ENCODE data around the gene ESYT2.

Gene ESYT2

DNA sequence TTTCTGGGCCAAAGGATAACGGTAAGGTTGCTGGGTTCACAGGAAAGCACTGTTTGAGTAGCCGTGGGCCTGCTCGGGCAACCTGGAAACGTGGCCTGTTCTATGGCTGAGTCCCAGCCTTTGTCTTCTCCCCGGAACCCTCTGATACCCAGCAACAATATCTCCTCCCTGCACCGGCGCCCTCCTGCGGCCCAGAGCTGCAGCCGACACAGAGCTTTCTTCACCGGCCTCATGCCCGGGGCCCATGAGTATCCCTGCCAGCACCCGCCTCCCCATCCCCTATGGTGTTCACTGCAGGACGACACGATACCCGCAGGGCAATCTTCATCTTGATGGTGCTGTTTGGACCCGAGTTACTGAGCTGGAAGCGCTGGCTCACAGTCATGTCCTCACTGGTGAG is 86.1 kb downstream of the ESYT2 start:
- DNase-seq (ENCODE audit: low read depth) = no peak

DNA sequence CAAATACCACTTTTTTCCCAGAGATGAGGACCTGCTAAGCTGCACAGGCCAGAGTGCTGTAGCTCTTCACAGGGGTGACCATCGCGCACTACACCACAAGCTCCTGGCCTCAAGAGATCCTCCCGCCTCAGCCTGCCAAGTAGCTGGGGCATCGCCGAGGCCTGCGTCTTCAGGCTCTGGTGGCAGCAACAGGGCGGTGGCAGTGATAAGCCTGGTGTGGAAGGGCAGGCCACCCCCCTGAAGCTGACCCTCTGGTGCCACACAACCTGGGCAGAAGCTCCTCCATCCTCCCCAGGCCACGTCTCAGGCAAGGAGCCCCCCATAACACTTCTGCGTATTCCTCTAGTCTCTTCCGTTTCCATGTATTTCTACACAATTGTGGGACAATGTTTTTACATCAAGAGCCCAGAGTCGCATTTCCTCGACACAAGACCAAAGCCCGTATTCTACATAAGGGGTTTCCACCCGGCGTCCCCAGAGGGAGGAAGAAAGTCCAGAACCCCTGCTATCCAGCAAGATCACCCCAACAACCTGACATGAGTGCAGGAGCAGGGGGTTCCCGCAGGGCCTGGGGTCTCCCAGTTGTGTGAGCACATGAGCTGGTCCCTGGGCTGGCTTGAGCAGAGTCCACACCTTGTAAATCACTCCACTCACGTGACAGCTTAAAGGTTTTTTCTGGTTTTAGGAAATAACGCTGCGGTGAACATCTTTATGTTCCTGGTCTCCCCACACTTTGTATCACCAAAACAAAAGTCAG is 87.1 kb downstream of the ESYT2 start:
- DNase-seq (ENCODE audit: low read depth) = no peak

DNA sequence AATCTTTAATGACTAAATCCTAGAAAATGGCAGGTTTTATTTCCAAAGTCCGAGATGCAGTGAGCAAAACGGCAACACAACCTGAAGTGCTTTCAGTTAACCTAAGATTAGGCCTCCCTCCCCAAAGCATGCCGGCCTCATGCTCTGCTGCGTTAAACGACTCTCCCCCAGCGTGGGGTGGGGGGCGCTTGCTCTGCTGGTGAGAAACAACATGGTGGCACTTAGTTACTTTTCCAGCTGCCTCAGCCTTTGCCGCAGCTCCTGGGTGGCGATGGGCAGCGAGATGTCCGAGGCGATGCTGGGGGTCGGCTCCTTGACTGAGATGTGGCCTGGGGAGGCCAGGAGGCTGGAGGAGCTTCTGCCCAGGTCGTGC is 88.0 kb downstream of the ESYT2 start:
- no peak for DNase-seq (ENCODE audit: low read depth)

DNA sequence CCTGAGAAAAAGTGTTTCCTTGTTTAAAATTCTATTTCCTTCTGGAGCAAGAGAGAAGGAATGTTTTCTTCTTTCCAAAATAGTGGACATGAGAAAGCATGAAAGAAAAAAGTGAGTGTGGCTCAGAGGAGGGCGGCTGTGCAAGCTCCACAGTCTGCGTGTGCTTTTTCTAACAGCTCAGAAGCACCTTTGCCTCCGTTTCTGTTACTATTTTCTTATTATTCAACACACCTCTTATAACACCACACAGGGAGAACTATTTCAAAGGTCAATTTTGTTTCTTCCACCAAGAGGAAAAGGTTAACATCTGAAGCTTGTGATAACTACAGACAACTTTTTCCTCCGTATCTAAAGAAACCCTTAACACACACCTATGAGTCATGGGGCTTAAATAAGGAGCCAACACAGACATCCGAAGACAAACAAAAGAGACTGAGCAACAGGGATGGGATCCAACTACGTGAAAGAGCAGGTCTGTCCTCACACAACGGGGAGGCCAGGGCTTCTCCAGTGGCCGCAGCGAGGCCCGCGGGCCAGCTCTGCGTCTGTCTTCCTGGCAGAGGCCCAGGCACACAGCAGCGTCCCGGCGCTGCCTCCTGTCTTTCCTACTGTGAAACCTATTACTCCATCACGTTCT is 88.5 kb downstream of the ESYT2 start:
- no peak for DNase-seq (ENCODE audit: low read depth)

DNA sequence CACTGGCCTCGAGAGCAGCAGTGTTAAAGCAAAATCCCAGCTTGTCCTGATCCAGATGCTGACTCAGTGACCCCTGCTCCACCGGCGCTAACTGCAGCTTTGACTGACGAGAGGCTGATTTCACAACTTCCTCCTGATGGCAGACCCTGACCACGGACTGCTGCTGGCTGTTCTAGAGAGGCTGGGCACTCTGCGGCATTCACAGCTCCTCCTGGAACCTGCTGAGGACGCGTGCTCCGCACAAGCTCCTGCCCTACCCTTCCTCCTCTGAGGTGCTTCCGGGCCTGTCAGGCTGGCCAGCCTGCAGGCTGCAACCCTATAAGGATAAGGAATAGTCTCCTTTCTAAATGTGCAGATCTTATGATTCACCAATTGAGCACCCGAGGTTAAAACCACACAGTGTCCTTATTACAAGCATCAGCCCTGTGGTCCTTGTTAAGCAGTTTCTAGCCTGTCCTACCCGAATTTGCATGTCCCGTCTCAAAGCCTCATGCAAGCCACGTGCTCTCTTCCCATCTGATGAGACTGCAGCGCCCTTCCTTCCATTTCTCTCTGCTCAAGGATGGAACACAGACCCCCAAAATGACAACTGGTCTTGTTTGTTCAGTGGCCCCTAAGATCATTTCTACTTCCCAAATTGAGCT is 89.2 kb downstream of the ESYT2 start:
- no peak for DNase-seq (ENCODE audit: low read depth)

DNA sequence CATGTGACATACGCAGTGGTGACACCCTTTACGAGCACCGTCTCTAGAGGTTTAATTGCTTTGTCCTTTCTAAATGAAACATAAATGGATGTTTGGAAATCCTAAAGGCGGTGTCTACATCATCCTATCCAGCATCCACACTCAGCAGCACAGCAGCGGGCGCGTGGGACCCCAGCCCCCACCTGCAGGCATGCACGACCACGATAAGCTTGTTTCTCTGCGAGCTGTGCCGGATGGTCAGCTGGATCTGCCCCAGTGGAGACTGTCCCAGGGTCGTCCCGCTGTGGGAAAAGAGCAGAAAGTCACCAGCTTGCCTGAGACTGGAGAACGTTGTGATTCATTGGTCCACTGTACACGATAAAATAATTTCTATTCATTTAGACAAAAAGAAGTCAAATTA is 90.5 kb downstream of the ESYT2 start:
- DNase-seq (ENCODE audit: low read depth) = no peak

DNA sequence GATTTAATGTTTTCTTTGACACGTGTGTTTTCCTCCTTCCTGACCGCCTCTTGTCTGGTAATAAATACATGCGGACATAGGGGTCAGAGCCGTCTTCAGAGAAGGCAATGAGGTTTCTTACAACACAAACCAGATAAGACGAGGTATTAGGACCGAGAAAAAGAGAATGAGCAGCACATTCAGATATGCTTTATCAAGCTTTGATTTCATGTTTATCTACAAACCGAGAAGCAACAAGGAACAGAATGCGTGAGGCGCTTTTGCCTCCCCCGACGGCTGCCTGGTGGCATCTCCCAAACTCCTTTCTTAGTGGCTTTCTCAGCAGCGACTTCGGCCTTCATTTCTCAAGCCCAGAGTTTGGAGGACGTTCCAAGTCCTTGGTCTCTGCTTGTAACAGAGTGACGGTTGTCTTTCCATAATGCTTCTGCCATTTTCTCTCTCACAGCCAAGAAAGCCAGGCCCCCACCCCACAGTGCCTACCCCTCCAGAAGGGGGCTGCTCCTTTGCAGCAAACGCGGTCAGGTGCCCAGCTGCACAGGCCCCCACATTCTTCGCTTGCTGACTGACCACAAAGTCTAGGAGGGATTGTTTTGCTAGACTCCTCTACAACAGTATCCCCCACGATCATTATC is 92.1 kb downstream of the ESYT2 start:
- DNase-seq (ENCODE audit: low read depth) = no peak

DNA sequence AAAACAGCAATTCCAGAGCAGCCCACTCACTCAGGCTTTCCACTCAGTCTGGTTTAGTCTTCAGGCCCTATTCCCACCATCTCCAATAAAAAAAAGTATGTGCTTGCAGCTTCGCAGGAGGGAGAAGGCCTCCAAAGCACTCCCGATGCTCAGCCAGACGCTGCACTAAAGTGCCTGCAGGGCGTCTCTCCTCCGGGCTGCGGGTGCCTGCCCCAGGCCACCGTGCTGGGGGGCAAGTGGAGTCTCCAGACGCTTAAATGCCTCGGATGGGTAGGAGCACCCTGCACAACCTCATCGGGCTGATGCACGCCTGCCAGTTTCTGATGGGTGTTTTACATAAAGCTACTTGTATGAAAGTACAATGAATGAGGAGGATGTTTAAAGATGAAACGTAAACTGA is 93.4 kb downstream of the ESYT2 start:
- DNase-seq (ENCODE audit: low read depth) = no peak

DNA sequence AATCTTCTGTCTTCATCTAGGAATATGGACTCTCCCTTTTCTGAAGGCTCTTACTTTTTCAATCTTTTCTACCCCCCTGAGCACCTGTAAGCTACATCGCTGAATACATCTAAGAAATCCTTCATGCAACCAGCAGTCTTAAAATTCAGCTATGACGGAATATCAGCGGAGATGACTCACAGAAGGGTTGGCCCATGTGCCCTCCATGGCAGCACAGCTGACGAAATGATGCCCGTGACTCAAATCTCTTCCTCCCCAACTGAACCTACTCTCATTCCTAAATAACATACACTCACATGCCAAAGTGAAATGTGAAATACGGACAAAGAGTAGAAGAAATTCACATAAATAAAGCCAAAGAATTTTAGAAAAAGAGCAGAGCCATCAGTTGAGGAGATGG is 94.4 kb downstream of the ESYT2 start:
- no peak for DNase-seq (ENCODE audit: low read depth)

DNA sequence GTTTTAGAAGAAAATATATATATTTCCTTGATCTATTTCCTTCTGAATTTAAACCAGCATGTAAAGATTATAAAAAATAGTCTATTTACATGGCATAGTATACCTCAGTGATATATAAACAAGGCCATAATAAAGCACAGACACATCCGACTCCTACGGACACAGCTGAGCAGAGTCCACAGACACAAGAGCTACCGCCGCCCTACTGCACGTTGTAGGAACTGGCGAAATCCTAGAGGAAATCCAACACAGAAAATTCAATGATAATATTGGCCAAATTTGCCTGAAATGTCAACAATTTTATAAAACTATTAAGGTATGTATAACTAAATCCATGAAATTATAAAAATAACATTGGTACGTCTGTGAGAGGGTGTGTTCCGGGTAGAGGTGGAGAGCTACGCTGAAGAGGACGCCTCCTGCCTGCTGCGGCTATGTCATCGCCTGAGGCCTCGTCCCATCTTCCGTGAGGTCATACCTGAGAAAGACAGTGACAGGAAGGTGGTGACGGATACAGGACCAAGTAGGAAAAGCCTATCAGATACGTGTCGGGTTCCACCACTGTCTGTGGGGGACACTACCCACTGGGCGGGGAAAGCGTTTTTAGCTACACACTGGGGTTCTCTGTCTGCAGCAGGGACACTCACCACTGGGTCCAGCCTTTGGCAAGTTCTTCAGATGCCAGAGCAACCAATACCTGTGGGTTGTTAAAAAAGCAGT is 95.4 kb downstream of the ESYT2 start:
- no peak for DNase-seq (ENCODE audit: low read depth)

DNA sequence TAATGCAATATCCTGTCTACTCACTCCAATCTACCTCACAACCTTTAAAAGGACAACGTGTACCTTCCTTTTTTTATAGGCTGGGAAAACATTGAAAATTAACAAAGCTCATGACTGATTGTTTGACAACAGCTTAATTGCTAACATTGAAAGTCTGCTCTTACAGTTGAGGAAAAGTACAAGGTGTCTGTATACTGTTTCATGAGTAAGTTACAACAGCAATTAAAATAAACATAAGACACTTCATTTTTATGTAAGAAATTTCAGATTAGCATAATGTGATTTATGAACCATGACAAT is 96.1 kb downstream of the ESYT2 start:
- DNase-seq (ENCODE audit: low read depth) = no peak

DNA sequence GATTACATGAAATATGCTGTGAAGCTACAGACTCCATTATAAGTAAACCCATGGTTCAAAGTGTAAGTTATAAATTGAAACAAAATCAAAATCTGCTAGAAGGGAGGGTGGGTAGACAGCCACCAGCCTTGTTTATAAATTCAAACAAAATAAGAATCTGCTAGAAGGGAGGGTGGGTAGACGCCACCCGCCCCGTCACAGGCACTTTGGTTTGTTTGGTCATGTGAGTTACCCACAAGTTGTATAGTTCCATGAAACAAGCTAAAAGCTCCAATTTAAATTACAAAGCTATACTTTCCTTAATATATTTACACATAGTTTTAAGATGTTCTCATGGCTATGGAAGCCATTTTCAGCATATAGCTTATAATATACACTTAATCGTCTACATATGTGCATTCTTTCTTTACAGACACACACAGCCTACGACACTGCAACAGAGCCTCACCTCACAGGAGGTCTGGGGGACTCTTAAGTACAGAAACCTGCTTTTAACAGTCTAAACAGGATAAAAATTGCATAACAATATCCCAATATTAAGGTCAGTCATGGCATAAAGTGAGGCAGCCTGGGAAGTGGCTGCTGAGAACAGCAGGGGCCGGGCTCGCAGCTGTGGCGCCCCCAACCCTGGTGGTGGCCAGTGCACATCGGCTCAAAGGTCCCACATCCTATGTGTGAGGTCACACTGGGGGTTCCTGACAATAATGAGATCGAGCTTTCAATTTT is 96.7 kb downstream of the ESYT2 start:
- no peak for DNase-seq (ENCODE audit: low read depth)

DNA sequence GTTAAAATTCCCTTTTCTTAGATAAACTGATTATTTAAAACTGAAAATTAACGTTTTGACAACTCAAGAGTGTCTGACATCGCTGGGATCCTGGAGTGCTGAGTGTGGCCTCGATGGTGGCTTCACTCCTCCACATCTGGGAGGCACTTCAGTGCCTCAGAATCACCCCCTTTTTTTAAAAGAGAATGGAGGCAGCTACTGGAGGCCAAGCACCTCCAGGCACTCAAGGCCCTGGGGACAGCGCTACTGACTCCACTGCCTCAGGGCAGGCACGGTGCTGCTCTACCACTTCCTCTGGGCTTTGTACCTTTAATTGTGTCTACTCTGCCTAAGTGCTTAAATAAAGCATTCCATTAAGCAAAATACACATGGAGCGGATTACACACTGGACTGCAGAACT is 97.5 kb downstream of the ESYT2 start:
- DNase-seq (ENCODE audit: low read depth) = no peak

DNA sequence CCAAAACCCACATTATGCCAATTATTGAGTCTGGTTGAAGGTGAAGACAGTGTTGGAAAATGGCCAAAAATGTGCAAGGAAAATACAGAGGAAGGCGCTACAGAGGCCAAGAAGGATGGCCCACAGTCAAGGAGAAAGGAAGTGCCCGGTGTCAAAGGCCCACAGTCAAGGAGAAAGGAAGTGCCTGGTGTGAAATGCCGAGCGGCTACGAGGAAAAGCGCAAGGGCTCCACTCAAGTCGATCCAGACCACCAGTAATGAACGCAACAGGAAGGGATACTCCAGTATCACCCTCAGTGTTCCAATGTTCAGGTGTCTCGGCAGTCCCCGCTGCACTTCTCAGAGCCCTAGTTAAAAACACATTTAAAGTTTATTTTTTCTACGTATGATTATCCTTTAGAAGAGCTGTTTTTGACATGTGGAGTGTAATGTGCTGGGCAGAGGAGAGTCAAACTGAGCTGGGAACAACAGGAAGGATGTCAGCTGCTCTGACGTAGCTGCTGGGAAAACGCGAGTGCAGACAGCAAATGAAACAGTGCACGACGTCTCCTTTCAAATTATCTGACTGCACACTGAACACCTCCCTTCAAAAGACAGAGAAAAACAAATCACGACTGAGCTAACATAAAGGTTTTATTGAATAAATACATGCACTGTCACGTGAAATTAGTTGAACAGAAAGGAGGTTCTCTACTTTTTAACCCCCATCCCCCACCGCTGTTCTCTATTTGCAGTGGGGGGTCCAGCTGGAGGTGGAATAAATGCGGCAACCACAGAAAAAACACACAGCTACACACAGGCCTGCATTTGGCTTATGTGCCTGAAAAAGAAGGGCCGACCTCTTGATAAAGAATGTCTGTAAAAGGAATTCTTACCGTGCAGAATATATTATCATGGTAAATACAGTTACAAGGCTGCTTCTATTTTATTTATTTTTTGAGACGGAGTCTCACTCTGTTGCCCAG is 98.6 kb downstream of the ESYT2 start:
- DNase-seq (ENCODE audit: low read depth) = no peak

DNA sequence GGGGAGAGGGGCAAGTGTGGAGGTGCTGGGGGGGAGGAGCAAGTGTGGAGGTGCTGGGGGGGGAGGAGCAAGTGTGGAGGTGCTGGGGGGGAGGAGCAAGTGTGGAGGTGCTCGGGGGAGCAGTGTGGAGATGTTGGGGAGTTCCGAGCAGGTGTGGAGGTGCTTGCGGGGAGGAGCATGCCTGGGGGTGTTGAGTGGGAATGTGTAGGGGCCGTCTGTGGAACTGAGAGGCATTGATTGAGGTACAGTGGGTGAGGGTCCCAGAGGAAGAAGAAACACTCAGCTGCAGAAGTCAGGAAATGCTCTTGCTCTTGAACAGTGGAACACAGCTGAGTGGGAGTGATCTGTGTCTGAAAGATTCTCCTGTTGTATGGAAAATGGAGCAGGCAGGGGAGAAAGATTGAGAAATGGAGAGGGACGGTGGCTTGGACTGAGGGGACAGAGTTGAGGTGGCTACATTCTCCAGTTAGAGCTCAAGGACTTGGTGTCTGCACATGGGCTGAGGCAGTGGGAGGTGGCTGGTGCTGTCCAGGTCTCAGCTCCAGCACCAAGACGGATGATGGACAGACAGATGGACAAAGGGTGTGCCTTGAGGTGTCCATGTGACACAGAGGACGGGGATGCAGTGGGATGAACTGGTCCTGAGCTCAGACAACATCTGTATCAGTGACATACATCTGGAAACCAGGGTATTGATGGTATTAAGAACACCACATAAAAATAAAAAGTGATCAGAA is 99.5 kb downstream of the ESYT2 start:
- no peak for DNase-seq (ENCODE audit: low read depth)

DNA sequence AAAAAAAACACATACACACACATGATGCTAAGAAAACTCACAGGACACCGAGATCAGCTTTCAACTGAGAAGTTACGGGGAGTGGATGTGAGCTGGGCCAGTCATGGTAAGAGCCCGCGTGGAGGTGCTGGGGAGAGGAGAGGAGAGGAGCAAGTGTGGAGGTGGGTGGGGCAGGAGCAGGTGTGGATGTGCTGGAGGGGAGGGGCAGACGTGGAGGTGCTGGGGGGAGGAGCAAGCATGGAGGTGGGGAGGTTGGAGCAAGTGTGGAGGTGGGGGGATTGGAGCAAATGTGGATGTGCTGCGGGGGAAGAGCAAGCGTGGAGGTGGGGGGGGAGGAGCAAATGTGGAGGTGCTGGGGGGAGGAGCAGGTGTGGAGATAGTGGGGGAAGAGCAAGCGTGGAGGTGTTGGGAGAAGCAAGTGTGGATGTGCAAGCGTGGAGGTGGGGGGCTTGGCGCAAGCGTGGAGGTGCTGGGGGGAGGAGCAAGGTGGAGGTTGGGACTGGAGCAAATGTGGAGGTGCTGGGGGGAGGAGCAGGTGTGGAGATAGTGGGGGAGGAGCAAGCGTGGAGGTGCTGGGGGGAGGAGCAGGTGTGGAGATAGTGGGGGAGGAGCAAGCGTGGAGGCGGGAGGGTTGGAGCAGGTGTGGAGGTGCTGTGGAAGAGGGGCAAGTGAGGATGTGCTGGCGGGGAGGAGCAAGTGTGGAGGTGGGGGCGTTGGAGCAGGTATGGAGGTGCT is 100.2 kb downstream of the ESYT2 start:
- no peak for DNase-seq (ENCODE audit: low read depth)

DNA sequence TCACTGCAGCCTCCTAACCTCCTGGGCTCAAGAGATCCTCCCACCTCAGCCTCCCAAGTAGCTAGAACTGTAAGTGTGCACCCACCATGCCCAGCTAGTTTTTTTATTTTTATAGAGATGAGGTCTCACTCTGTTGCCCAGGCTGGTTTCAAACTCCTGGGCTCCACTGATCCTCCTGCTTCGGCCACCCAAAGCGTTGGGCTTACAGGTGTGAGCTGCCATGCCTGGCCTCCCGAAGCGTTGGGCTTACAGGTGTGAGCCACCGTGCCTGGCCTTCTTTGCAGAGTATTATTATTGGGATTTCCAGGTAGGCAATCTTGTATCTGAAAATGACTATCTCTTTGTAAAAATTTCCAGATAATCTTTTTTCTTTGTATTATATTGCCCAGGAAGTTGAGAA is 101.6 kb downstream of the ESYT2 start:
- DNase-seq (ENCODE audit: low read depth) = no peak

DNA sequence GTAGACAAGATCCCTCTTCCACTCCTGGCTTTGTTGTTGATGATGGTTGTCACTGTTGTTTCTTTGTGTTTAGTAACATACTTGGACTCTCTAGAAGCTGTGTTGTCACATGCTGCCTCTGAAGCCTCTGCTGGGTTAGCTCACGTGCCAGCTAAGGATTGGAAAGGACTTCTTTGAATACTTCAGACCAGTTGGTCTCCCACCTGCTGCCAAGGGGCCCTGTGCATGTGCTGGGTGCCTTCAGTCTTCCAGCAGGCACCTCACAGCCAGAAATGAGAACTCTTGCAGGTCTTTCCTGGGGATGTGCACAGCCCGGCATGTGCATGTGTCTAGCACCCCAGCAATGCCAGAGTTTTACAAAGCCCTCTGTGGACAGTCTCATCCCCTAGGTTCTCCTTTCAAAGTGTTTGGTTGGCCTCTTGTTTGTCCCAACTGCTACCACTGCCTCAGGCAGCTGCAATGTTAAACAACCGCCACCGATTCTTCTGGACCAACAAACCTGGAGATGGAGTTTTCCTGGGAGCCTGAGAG is 103.0 kb downstream of the ESYT2 start:
- no peak for DNase-seq (ENCODE audit: low read depth)

DNA sequence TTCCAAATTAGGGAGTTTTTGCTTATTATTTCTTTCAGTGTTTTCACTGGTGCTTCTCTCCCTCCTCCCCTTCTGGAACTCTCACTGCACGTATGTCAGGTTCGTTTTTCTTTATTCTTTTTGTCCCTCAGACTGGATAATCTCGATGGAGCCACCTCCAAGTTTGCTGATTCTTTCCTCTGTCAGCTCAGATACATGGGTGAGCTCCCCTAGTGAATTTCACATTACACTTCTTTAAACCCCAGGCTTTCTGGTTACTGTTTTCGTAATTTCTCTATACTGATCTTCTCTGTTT is 103.9 kb downstream of the ESYT2 start:
- DNase-seq (ENCODE audit: low read depth) = no peak
